GM04504 (cell line): ENCODE data around the gene SIPA1.

Experiments
- DNase-seq: peaks from one replicate; pipeline ENCODE4 v3.0.0-alpha.2; 2012; ENCODE audit warnings: low read depth

SIPA1 gene

DNA sequence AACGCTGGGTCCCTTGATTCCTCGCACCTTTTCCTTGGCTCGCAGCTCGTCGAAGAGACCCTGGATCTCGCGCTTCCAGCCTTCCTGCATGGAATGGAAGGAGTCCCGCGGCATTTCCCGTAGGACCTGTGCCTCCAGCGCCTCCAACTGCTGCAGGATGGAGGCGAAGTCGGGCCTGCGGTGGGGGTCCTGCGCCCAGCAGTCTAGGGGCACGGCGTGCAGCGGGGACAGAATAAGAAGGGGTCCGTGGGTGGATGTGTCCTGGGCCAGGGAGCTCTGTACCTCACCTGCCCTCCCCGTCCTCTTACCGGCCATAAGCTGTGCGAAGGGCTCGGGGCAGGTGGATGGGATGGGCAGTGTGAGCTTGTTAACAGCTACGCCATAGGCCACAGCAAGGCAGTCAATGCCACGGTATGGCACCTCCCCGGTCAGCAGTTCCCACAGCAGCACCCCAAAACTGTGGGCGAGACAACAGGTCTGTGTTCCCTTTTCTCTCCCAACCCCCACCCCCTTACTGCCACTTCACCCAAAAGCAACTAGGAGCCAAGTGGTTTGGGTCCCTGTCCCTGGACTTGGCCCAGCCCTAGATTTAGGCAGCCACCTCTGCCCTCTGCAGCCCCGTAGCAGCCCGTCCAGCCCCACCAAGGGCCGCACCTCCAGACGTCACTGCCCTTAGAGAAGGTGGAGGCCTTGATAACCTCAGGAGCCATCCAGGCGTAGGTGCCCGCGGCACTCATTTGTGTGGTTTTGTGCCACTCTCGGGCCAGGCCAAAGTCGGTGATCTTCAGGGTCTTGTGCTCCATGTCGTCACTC lies 30.1 kb upstream of the SIPA1 start:
- no peak for DNase-seq

DNA sequence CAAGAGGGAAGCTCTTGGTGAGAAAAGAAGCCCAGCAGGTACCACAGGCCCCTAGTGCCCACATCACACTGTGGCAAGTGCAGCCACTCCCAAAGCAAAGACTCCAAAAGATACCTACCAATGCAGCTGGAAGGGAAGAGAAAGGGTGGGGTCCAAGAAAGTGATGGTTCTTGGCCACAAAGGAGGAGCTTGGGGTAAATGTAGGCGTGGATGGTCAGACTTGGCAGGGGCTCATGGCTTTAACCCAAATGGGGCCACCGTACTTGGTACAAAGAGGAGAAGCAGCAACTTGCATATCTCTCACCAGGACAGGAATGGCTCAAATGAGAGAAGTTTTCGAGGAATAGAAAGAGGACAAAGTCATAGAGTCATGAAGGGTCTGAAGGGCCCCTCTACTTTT lies 28.7 kb upstream of the SIPA1 start:
- no peak for DNase-seq

DNA sequence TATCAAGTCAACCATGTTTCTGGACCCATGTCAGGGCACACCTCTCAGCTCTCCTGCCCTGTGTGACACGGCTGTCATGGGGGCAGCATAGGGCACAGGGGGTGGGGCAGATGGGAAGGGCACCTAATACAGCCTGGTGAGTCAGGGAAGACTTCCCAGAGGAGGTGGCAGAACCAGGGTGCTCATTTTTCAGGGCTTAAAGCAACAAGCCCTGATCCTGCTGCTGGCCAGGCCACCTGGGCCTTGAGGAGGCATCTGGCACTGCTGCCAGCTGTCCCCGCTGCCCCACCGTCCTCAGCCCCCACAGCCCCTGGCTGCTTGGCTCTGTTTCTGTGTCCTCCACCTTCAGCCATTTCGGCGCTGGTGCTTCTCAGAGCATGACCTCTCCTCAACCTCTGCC lies 28.2 kb upstream of the SIPA1 start:
- DNase-seq: no peak

DNA sequence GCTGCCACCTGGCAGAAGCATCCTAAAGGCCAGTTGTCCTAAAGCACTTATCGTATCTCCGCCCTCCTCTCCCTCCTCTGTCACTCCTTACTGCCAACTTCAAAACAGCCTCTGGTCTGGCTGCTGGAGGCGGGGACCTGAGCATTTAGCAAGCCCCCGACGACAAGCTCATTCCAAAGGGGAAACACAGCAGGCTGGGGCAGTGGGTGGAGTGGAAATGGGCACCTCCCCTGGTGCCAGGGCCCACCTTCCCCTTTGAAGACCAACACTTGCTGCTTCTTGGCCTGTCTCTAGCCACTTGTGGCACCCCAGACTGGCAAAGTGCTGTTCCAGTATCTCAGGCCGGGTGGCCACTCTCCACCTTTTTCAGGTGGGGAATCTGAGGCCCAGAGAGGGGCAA lies 27.5 kb upstream of the SIPA1 start:
- no peak for DNase-seq

DNA sequence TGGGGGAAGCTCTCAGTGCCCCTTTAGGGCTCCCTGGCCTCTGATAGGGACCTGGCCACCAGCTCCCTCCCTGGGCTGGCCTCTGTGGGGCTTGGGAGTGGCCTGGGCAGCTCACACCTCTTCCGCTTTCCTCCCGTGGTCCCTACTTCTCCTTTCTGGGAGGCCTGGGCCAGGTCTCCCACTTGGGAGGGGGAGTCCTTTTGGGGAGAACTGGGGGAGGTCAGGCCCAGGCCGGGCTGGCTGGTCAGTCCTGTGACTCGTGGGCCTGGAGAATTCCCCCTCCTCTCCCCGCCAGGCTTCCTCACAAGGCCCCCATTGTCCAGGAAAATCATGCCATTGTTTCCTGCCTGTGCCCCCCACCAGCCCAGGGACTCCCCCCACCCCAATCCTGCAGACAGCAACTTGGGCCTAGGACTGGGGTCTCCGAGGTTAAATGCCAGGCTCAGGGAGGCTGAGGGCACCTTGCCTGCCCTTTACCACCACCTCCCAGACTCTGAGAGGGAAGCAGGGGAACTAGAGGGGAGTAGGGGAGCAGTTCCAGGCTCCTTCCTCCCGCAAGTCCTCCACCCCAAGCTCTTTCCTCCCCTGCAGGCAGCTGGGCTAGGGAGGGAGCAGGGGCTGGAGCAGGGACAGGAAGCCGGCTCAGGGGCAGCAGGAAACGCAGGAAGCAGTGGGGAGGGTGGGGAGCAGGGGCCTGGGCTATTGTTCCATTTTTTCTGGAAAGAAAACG lies 26.7 kb upstream of the SIPA1 start:
- no peak for DNase-seq

DNA sequence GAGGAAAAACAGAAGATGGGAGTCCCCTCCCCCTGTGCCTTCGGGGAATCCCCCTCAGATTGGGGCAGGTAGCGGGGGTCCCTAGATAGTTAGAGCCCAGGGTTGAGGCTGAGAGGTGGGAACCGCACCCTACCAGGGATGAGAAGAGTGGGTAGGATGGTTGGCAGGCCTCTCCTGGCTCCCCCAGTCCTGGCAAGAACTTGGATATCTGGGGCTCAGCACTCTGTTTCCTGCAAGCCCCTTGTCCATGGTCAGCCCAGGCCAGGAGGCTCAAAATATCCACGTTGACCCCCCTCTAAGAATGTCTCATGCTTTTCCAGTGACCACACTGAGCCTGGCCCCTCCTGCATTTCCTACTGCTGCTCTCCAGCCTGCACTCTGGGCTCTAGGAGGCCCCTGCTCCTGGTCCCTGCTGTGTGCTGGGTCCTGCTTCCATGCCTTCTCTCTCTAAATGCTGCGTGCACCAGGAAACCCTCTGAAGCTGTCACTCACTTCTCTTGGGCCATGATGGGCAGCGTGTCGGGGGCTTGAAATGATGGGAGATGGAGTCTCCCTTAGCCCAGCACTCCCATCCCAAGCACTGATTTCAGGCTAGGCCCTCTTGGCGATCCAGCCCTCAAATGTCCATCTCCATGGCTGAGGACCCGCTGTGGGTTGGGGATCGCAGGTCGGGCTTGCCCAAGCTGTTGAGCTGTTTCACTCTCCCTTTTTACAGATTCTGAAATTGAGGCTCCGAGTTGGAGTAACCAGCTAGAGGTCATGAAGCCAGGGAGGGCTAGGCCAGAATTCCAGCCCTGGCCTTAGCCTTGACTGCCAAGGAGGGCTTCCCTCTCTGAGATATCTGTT lies 25.9 kb upstream of the SIPA1 start:
- DNase-seq: no peak

DNA sequence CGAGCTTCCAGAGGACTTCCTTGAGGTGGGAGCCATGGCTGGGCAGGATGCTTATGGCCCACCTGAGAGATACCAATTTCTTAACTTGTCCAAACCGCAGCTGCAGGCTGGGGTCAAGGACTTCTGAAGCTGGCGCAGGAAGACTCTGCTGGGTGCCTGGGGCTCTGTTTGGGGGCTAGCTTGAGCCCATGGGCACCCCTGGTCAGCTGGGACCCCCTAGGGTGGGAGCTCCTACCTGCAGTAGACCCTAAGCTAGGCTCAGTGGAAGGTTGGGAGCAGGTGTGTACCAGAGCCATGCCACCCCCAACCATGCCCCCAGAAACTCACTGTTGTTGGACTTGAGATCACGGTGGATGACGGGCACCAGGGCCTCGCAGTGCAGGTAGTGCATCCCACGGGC lies 25.2 kb upstream of the SIPA1 start:
- no peak for DNase-seq

DNA sequence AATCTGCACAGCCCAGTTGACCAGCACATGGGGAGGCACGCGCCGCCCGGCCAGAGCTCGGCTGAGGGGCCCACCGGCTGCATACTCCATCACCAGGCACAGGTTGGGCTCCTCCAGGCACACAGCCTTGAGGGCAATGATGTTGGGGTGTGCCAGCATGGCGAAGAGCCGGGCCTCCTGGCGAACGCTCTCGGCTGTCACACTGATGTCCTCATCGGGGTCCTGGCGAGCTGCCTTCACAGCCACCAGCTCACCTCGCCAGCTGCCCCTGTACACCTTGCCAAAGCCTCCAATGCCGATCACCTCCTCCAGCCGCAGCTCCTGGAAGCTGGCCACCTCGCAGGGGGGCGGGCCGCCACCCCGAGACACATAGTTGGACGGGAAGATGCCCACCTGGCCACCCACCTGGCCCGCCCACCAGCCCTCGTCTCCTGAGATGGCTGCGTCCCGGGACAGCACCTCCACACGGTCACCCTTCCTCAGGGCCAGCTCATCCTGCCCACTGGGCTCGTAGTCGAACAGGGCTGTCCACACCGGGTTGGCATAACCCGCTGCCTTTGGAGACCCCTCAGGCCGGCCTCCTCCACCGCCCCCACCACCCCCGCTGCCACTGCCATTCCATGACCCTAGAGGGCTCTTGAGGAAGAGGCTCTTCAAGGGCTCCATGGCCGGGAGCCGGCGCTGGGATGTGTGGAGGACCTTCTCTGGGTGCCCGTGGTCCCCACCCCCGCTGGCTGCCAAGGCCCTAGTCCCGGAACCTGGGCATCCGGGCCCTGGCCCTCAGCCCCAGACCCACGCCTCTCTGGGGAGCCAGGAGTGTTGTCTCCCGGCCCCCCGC lies 24.6 kb upstream of the SIPA1 start:
- no peak for DNase-seq

DNA sequence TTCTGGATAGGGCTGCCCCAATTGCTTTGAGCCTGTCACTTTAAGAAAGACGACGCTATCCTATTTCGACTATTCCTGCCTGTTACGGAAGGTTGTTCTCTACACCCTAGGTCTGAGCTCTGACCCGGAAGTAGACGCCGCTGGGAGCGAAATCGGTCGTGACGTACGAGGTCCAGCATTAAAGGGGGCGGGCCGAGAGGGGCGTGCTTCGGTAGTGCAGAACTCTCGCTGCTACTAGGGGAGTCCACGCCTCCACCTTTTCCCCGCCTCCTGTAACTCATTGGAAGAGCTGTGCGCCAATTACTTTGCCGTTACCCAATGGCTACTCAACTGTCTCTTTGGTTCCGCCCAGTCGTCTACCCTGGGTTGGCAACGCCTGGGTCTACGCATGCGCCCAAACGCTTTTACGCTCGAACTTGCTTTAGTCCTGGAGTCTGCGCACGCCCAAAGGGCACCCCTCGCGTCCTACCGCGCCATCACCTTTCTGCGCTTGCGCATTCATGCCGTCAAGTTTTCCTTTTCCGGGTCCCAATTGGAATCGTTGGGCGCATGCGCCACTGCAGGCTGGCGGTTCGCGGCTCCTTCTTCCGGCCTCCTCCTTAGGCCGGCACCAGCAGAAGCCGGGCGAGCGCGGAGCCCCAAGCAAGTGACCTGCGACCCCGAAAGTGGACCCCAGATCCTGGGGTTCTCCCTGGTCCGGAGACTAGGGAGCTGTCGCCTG lies 22.5 kb upstream of the SIPA1 start, which contains the start of gene PCNX3:
PCNX3 (plus strand) TSS at position 548 of the 721 bp plus-strand sequence. CDS start 536 bp downstream, outside the sequence.
- DNase-seq: peak; percentile 100

DNA sequence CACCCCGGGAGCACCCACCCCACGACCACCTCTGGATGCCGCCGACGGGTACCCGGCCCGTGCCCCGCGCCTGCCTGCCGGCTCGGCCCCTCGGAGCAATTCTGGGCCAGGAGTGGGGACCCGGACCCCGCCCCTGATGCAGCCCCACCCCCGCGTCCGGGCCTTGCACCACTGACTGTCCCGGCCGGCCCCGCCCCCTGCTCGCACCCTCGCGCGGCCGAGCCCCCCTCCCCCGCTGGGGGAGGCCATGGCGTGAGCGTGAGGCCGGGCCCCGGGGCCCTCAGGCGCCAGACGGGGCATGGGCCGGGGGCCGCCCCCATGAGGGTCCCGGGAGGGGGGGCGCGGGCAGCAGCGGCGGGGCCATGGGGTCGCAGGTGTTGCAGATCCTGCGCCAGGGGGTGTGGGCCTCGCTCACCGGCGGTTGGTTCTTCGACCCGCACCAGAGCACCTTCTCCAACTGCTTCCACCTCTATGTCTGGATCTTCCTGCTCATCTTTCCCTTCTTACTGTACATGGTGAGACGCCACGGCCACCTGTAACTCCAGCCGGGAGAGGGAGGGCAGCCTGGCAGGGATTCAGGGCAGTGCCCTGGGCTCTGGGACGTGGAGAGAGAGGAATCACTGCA lies 21.8 kb upstream of the SIPA1 start:
- DNase-seq: no peak

DNA sequence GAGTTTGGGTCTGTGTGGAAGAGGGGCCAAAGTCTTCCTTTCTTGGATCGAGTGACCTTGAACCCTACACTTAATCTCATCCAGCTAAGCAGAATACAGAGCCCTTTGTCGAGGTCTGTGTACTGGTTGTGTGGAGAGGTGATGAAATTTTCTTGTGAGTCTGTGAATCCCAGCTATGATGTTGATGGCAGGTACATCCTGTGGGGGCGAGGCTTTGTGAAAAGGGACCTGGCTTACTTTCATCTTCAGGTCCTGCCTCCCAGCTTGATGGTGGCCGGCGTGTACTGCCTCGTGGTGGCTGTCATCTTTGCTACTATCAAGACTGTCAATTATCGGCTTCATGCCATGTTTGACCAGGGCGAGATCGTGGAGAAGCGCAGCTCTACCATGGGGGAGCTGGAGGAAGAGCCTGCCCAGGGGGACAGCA lies 21.3 kb upstream of the SIPA1 start:
- DNase-seq: no peak

DNA sequence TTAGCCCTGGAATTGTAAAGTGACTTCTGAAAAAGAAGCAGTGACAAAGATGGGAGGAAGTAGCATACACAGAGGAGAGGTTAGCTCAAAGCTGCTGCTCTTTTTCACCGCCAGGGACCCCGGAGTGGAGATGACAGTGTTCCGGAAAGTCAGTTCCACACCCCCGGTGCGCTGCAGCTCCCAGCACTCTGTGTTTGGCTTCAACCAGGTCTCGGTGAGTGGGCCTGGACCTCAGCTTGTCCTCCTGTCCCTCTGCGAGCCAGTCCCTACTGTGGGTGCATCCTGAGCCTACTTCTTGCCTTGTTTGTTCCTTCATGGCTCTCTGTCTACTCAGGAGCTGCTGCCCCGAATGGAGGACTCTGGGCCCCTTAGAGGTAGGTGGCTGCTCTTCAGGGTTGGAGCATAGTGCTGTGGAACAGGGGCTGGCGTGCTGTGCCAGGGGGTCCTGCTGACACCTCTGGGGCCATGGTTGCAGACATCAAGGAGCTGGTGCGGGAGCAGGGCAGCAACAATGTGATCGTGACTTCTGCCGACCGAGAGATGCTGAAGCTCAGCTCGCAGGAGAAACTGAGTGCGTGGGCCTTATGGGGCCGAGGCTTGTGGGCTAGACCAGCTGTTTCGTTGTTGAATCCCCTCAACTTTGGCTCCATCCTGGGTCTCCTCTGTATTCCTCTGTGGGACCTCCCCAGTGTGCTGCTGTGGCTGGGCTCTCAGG lies 20.6 kb upstream of the SIPA1 start:
- no peak for DNase-seq

DNA sequence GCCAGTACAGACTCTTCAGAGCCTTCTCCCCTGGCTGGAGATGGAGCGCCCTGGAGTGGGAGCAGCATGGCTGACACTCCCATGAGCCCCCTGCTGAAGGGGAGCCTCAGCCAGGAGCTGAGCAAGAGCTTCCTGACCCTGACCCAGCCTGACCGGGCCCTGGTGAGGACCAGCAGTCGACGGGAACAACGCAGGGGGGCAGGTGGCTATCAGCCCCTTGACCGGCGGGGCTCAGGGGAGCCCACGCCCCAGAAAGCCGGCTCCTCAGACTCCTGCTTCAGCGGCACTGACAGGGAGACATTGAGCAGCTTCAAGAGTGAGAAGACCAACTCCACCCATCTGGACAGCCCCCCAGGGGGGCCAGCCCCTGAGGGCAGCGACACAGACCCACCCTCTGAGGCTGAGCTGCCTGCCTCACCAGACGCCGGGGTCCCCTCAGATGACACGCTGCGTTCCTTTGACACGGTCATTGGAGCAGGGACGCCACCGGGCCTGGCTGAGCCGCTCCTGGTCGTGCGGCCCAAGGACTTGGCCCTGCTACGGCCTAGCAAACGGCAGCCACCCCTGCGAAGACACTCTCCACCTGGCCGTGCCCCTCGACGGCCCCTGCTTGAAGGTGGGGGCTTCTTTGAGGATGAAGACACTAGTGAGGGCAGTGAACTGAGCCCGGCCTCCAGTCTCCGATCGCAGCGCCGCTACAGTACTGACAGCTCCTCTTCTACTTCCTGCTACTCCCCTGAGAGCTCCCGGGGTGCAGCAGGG lies 19.7 kb upstream of the SIPA1 start:
- DNase-seq: no peak

DNA sequence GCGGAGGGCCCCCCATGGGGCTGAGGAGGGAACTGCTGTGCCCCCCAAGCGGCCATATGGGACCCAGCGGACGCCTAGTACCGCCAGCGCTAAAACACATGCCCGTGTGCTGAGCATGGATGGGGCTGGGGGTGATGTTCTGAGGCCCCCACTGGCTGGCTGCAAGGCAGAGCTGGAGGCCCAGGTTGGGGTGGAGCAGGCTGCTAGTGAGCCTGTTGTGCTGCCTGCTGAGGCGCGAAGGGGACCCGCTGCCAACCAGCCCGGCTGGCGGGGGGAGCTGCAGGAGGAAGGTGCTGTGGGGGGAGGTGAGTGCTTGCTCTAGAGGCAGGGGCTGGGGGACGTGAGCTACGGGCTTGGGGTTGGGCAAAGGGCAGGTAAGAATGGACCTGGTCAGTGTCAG lies 19.1 kb upstream of the SIPA1 start:
- no peak for DNase-seq

DNA sequence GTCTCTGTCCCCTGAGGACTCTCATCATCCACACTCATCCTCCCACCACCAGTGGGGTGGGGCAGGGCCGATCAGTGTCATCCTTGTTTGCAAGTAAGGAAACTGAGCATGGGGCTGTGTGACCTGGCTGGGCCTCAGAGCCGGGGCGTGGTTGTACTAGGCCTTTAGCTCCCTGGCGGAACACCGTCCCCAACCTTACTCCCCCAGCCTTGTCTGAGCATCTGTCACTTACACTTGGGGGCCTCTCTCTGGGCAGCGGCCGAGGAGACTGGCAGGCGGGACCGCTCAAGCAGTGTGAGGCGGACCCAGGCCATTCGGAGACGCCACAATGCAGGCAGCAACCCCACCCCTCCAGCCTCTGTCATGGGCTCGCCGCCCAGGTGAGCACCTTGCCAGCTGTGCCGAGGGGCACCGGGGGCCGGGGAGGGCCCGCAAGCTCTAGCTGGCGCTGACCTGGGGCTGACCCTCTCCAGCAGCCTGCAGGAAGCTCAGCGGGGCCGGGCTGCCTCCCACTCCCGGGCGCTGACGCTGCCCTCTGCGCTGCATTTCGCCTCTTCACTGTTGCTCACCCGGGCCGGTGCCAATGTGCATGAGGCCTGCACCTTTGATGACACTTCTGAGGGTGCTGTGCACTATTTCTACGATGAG lies 18.5 kb upstream of the SIPA1 start:
- DNase-seq: no peak

DNA sequence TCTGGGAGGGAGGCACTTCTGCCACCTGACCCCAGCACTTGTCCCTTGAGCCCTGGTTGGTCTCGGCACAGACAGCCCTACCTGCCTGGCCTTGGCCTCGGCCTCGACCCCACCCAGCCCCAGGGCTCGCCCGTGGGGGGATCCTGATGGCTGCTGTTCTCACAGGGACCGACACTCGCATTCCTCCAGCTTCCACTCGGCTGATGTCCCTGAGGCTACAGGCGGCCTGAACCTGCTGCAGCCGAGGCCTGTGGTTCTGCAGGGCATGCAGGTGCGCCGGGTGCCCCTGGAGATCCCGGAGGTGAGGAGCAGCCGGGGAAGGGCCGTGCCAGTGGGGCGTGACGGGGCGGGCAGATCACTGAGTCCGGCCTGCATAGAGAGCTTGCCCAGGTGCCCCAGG lies 17.2 kb upstream of the SIPA1 start:
- DNase-seq: no peak

DNA sequence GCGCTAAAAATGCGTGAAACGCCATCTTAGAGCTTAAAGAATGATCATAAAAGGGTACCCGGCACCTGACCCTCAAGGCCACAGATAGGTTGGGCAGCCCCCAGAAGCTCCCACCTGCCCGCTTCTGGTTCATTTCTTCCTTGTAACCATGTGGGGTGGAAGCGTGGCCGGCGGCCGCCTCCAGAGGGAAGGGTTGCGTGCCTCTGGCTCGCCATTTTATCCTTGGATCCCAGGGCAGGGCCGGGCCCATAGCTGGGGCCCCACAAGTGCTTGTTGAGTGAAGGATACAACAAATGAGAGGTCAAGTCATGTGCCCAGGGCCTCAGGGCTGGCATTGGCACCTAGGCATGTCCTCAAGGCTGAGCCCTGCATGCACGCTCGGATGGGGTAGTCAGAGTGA lies 16.4 kb upstream of the SIPA1 start:
- no peak for DNase-seq

DNA sequence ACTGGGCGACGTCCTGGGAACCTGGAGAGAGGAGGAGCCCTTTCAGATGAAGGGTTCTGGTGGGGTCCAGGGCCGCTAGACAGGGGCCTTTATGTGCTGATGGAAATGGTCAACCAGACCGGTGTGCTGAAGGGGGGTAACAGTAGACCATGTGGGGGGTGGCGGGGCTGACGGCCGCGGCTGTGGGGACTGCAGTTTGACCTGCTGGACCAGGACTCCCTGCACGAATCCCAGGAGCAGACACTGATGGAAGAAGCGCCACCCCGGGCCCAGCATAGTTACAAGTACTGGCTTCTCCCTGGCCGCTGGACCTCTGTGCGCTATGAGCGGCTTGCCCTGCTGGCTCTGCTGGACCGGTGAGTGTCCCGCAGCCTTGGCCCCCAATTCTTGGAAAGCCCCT lies 15.9 kb upstream of the SIPA1 start:
- DNase-seq: no peak

DNA sequence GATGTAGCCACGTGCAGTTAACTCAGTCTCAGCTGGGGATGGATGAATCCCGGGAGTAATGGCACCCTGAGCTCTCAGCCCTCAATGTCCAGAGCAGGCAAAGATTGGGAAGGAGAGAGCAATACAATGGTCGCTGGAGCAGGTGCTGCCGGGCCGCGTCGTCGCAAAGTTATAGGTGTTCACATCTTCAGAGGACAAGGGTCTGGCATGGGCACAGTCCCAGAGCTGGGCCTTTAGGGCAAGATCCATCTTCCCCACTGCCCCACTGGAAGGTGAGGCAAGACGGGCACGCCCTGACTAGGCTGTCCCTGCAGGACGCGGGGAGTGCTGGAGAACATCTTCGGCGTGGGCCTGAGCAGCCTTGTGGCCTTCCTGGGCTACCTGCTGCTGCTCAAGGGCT lies 14.7 kb upstream of the SIPA1 start:
- no peak for DNase-seq
